Type B pancreatic cell (in vitro differentiated cells): ENCODE results near the gene NKAP. TPM values are rescaled to one million over a fixed set of nuclear protein-coding genes. Genes with fewer than 3 reads are reported as not detected.
A peak's percentile ranks its signal among the peaks of the same experiment; 100 is the strongest.
"Not testable (repeated sequence)": the region's sequence is repeated elsewhere in the genome, so short reads cannot be mapped to it uniquely, and the experiment has no call there.

ENCODE experiments used
- DNase-seq: peaks from one replicate; pipeline ENCODE4 v3.0.0; 2021; ENCODE audit warnings: mixed read lengths; ENCODE audit not compliant: unreplicated experiment; ENCODE audit errors: extremely low spot score
- H3K27ac Mint-ChIP-seq: 2 replicates; pipeline ENCODE4 v1.8.0; 2021; ENCODE audit warnings: mild to moderate bottlenecking, mixed read lengths
- H3K27me3 Mint-ChIP-seq: 2 replicates; pipeline ENCODE4 v1.8.0; 2021; ENCODE audit warnings: mixed read lengths
- H3K36me3 Mint-ChIP-seq: 2 replicates; pipeline ENCODE4 v1.8.0; 2021; ENCODE audit warnings: mixed read lengths
- H3K4me1 Mint-ChIP-seq: one replicate; pipeline ENCODE4 v1.8.0; 2021; ENCODE audit warnings: mixed read lengths; ENCODE audit not compliant: unreplicated experiment
- H3K4me3 Mint-ChIP-seq: 2 replicates; pipeline ENCODE4 v1.8.0; 2021; ENCODE audit warnings: mild to moderate bottlenecking, mixed read lengths
- H3K9me3 Mint-ChIP-seq: 2 replicates; pipeline ENCODE4 v1.8.0; 2021; ENCODE audit warnings: mixed read lengths
- total RNA-seq: library from RNA; stranded (reverse); gene quantifications from 2 replicates; pipeline ENCODE4 v1.2.1, GENCODE V29; 2021; ENCODE audit warnings: low replicate concordance
- TF ChIP-seq, protein P1 (sequence below): fragments of 200-600 bp; sonication (generic); conservative IDR thresholded peaks from 2 replicates; pipeline ENCODE4 v1.5.0; 2021; ENCODE audit warnings: antibody characterized with exemption, mild to moderate bottlenecking

NKAP gene
- total RNA-seq, 1 donor from 2014 or later = 9.1 TPM

DNA sequence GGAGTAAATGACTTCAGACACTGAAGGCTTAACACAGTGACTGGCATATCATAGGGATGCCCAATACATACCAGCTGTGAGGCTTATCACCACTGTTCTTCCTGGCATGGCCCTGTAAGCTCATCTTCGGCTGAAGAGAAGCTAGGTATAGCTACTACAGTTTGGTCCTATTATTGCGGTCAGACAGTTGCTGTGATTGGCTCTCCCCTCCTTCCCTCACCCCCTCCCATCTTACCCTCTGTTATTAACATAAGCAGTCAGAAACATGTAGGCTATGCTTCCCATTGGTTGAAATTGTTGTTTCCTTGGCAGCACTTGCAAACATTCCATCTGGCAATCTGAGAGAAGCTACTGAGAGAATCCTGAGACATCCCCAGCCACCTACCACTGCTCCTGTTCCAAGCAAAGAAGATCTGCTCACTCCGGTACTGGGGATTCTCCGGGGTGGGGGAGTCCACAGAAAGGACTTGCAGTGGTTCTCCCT is 47.7 kb downstream of the NKAP start, which contains the start of gene AKAP14:
AKAP14 (plus strand) TSS at position 51 of the 484 bp plus-strand sequence. CDS start 7,331 bp downstream, outside the sequence.
- Mint-ChIP-seq H3K4me1 (no peaks in the 10 kb centered on the region), H3K9me3 (no peaks in the 10 kb centered on the region), H3K27me3 (no peaks in the 10 kb centered on the region)

DNA sequence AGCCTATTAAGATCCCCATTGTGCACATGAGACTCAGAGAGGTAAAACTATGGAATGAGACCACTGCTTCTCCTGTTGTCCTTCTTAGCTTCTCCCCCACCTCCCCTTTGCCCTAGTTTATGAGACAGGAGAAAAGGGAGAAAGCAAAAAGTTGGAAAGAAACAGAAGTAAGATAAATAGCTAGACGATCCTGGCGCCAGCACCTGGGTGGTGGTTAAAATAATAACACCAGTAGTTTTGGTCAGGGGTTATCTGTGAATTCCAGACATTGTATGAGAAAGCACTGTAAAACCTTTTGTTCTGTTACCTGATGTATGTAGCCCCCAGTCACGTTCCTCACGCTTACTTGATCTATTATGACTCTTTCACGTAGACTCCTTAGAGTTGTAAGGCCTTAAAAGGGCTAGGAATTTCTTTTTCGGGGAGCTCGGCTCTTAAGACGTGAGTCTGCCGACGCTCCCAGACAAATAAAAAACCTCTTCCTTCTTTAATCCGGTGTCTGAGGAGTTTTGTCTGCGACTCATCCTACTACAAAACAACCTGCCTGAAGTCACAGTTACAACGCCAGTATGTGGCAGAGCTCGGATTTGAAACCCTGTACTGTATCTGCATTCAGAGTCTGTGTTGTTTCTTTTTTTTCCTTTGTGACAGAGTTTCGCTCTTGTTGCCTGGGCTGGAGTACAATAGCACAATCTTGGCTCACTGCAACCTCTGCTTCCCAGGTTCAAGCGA is 51.4 kb downstream of the NKAP start:
- not testable (repeated sequence) for H3K9me3 Mint-ChIP-seq, H3K4me3 Mint-ChIP-seq, H3K27me3 Mint-ChIP-seq, DNase-seq, H3K4me1 Mint-ChIP-seq, H3K27ac Mint-ChIP-seq, H3K36me3 Mint-ChIP-seq

More for the DNA sequence above, 47.7 kb downstream of the NKAP start, which contains the start of gene AKAP14:
- no peak for DNase-seq
- H3K27ac Mint-ChIP-seq = no peak within 1 kb of the TSS
- no peaks in the 10 kb centered on the region for H3K36me3 Mint-ChIP-seq
- H3K4me3 Mint-ChIP-seq = no peak within 1 kb of the TSS
- TF ChIP-seq, protein P1, sequence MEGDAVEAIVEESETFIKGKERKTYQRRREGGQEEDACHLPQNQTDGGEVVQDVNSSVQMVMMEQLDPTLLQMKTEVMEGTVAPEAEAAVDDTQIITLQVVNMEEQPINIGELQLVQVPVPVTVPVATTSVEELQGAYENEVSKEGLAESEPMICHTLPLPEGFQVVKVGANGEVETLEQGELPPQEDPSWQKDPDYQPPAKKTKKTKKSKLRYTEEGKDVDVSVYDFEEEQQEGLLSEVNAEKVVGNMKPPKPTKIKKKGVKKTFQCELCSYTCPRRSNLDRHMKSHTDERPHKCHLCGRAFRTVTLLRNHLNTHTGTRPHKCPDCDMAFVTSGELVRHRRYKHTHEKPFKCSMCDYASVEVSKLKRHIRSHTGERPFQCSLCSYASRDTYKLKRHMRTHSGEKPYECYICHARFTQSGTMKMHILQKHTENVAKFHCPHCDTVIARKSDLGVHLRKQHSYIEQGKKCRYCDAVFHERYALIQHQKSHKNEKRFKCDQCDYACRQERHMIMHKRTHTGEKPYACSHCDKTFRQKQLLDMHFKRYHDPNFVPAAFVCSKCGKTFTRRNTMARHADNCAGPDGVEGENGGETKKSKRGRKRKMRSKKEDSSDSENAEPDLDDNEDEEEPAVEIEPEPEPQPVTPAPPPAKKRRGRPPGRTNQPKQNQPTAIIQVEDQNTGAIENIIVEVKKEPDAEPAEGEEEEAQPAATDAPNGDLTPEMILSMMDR = no peak

DNA sequence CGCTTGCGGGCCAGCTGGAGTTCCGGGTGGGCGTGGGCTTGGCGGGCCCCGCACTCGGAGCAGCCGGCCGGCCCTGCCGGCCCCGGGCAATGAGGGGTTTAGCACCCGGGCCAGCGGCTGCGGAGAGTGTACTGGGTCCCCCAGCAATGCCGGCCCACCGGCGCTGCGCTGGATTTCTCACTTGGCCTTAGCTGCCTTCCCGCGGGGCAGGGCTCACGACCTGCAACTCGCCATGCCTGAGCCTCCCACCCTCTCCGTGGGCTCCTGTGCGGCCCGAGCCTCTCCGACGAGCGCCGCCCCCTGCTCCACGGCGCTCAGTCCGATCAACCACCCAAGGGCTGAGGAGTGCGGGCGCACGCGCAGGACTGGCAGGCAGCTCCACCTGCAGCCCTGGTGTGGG is 52.9 kb downstream of the NKAP start:
- not testable (repeated sequence) for H3K4me1 Mint-ChIP-seq, DNase-seq, H3K36me3 Mint-ChIP-seq, H3K9me3 Mint-ChIP-seq, H3K27me3 Mint-ChIP-seq, H3K27ac Mint-ChIP-seq, H3K4me3 Mint-ChIP-seq

DNA sequence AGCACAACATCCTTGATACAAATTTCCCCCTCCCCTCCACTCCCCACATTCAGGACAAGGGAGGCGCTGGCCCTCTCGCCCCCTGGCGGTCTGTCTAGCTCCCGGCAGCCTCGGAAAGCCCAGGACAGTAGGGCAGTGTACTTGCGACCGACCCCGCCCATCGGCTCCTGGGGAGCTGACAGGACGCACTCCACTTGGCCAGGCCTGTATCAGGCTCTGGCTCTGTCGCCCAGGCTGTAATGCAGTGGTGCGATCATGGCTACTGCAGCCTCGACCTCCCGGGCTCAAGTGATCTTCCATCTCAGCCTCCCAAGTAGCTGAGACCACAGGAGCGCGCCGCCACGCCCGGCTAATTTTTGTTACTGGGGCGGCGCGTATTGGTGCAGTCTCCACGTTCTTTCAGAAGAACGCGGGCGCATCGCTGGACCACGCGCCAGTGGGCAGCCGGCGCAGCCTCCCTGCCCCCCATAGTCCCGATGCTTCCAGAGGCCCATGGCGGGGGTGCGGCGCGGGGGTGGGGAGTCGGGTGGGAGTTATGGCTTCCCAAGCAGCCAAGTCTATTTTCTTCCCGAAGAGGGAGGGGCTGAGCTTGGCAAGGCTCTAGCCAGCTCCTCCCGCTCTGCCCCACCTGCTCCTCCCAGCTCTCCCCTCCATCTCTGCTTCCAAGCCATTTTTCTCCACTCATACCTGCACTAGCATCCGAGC is 55.7 kb downstream of the NKAP start:
- Mint-ChIP-seq H3K9me3 (no peaks in the 10 kb centered on the region), H3K4me3 (peak overlapping the region; percentile 72), H3K4me1 (no peaks in the 10 kb centered on the region), H3K27me3 (no peaks in the 10 kb centered on the region), H3K27ac (no peak overlapping the region), H3K36me3 (no peaks in the 10 kb centered on the region)
- TF ChIP-seq, protein P1 = peak; percentile 78
- DNase-seq = peak; percentile 74

DNA sequence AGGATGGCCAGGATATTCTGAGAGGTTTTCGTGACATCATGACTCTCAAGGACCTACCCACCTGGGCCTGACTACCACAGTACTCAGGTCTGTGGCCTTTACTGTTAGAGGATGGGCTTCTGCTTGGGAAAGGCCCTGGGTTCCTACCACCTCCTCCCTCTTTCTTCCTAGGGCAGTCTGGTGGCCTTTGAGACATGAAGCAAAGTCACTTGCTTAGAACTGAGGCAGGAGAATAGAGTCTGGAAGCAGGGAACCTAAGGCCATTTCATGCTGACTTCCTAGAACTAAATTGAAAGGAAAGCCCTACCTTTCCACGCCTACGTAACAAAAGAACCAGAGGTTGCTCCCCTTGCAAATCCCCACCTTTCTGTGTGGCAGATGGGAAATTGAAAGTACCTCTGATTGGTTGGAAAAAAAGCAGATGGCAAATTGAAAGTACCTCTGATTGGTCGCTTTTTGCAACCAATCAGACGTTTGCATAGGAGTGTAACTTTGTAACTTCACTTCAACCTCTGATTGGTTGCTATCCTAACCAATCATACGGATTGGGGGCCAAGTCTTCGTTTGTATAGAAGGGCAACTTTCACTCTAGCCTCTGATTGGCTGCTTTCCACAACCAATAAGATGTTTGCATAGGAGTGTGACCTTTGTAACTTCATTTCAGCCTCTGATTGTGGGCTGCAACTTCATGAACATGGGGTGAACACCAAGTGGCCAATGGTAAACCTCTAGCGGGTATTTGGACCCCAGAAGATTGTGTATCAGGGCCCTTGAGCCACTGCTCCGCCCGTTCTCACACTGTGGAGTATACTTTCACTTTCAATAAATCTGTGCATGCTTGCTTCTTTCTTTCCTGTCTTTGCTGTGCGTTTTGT is 57.8 kb downstream of the NKAP start:
- H3K27ac Mint-ChIP-seq = no peak overlapping the region
- H3K4me3 Mint-ChIP-seq = no peak overlapping the region
- H3K27me3 Mint-ChIP-seq = no peaks in the 10 kb centered on the region
- H3K4me1 Mint-ChIP-seq = no peaks in the 10 kb centered on the region
- no peaks in the 10 kb centered on the region for H3K36me3 Mint-ChIP-seq
- no peak for DNase-seq
- TF ChIP-seq, protein P1 = no peak
- no peaks in the 10 kb centered on the region for H3K9me3 Mint-ChIP-seq
